GM18505 (cell line): ENCODE data around the gene RALGAPA1.

Source experiments
- ATAC-seq: cut with Tn5 transposase; IDR thresholded peaks from one replicate; pipeline ENCODE4 v1.9.1; 2021; ENCODE audit not compliant: unreplicated experiment
- POLR2A ChIP-seq: IDR thresholded peaks from 4 replicates; pipeline ENCODE4 v1.6.1; 2011; ENCODE audit warnings: borderline replicate concordance; ENCODE audit not compliant: insufficient read depth, insufficient read length; ENCODE audit errors: extremely low read depth

RALGAPA1 gene

GRCh38 chr14:35532783-35533356, 276.2 kb downstream of the RALGAPA1 start:
- no peak for TF ChIP-seq POLR2A
- ATAC-seq, result no peak

GRCh38 chr14:35531960-35532747, 276.9 kb downstream of the RALGAPA1 start:
- TF ChIP-seq POLR2A, result no peak

GRCh38 chr14:35526962-35527361, 282.1 kb downstream of the RALGAPA1 start:
- no peak for ATAC-seq
- no peak for TF ChIP-seq POLR2A

More at GRCh38 chr14:35531960-35532747, 276.9 kb downstream of the RALGAPA1 start:
- ATAC-seq, result no peak

- TF ChIP-seq POLR2A, result no peak
- no peak for ATAC-seq
Measured at GRCh38 chr14:35525695-35526094, 283.4 kb downstream of the RALGAPA1 start.

- no peak for ATAC-seq
- no peak for TF ChIP-seq POLR2A
Measured at GRCh38 chr14:35519986-35520385, 289.1 kb downstream of the RALGAPA1 start.

GRCh38 chr14:35515916-35516315, 293.2 kb downstream of the RALGAPA1 start:
- ATAC-seq, result no peak
- TF ChIP-seq POLR2A, result no peak

- no peak for TF ChIP-seq POLR2A
- no peak for ATAC-seq
Measured at GRCh38 chr14:35512765-35513164, 296.3 kb downstream of the RALGAPA1 start.

- no peak for ATAC-seq
- TF ChIP-seq POLR2A, result no peak
Measured at GRCh38 chr14:35509846-35510245, 299.2 kb downstream of the RALGAPA1 start.

GRCh38 chr14:35506927-35507326, 302.2 kb downstream of the RALGAPA1 start:
- no peak for TF ChIP-seq POLR2A

GRCh38 chr14:35506461-35506860, 302.6 kb downstream of the RALGAPA1 start:
- TF ChIP-seq POLR2A, result no peak
- no peak for ATAC-seq

More at GRCh38 chr14:35506927-35507326, 302.2 kb downstream of the RALGAPA1 start:
- no peak for ATAC-seq

GRCh38 chr14:35504260-35504659, 304.8 kb downstream of the RALGAPA1 start:
- TF ChIP-seq POLR2A, result no peak
- ATAC-seq, result no peak

- no peak for TF ChIP-seq POLR2A
Measured at GRCh38 chr14:35503646-35504045, 305.4 kb downstream of the RALGAPA1 start.

GRCh38 chr14:35499180-35499579, 309.9 kb downstream of the RALGAPA1 start:
- no peak for ATAC-seq
- no peak for TF ChIP-seq POLR2A

More at GRCh38 chr14:35503646-35504045, 305.4 kb downstream of the RALGAPA1 start:
- no peak for ATAC-seq

- no peak for ATAC-seq
- TF ChIP-seq POLR2A, result no peak
Measured at GRCh38 chr14:35495278-35495677, 313.8 kb downstream of the RALGAPA1 start.
